Endothelial cell of hepatic sinusoid (primary cell): ENCODE measurements around the gene NR2F6.

Experiments
- in situ Hi-C: cut with HindIII; loops from 2 replicates; pipeline ENCODE4 v1.10.0; 2017; ENCODE audit warnings: low sequenced_read_pairs

NR2F6 gene

DNA sequence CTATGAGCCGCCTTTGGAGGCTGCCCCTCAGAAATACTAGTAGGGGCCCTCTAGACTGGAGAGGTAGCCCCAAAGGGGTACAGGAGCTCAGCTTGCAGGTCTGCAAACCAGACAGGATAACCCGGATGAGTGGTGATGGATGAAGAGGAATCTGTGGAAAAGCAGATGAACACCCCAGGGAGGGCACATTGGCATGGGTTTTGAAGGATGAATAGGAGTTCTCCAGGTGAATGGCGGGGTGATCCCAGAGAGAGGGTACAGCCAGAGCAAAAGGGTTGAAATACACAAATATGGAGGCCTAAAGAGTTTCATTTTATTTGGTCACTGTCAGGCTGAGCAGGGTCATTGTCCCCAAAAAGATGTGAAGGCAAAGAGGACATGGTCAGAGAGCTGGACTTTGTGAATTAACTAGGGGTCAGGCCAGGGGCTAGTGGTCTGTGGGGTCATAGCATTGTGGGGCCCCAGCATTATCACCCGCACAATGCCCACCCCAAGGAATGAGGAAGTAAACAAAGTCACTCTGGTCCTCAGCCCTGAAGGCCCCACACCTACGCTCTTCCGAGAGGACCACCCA lies 4.8 kb downstream of the NR2F6 start:
- in situ Hi-C loops: loop anchor here (10.0 kb wide), 2 partner anchors 64 to 76 kb away; partner anchors contain the start of genes ABHD8, DDA1 and MRPL34

DNA sequence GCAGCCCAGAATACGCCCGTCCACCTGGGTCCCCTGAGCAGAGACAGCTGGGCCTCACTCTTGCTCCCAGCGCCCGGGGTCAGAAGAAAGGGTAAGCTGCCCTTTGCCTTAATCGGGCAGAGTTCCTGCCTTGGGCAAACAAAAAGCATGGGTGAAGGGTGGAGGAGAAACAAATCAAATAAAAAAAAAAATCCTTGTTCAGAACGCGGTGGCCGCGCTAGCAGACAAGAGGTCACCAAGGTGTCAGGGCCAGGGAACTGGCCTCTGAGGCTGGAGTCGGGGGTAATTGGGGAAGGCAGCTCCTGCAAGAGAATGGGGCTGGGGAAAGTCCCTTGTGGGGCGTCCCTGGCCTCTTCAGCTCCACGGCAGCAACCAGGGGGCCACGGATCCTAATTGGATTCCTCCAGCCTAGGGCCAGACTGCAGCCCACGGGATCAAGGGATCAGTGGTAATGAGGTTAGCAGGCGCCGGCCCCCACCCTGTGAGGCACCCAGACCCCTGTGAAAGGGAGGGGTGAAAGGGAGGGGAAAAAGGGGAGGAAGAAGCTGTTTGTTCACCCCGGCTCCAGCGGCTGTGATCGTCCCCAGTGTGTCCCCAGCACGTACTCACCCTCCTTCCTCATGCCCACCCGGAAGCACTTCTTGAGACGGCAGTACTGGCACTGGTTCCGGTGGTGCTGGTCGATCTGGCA lies 5.5 kb downstream of the NR2F6 start:
- in situ Hi-C loops: loop anchor here (10.0 kb wide), 2 partner anchors 65 to 75 kb away; partner anchors contain the start of genes ABHD8, DDA1 and MRPL34

DNA sequence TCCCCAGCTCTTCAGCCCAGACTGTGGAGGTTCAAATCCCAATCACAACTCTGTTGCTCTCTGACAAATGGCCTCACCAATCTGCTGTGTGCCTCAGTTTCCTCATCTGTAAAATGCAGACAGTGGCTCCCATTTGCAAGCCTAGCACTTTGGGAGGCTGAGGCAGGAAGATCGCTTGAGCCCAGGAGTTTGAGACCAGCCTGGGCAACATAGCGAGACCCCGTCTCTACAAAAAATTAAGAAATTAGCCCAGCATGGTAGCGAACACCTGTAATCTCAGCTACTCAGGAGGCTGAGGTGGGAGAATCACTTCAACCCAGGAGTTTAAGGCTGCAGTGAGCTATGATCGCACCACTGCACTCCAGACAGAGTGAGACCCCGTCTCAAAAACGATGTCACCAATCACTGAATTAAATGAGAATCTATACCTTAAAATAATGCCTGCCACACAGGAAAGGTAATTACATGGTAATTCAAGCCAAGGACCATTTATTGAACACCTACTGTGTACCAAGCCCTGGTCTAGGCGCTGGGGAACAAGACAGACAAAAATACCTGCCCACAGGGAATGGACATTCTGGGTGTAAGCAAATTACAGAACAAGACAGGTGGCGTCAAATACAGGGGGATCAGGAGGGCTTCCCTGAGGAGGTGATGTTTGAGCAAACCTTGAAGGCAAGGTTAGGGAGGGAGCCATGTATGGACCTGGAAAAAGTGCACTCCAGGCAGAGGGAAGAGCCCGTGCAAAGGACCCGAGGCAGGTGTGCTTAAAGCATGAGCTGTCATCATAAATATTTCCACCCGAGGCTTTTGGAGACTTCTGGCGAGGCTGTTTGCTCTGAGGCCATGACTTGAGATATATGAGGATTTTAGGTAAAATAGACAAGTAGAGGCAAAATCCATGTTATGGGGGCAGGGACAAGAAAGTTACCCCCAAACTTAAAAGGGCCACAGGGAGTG lies 7.7 kb downstream of the NR2F6 start:
- in situ Hi-C loops: no loop called here

DNA sequence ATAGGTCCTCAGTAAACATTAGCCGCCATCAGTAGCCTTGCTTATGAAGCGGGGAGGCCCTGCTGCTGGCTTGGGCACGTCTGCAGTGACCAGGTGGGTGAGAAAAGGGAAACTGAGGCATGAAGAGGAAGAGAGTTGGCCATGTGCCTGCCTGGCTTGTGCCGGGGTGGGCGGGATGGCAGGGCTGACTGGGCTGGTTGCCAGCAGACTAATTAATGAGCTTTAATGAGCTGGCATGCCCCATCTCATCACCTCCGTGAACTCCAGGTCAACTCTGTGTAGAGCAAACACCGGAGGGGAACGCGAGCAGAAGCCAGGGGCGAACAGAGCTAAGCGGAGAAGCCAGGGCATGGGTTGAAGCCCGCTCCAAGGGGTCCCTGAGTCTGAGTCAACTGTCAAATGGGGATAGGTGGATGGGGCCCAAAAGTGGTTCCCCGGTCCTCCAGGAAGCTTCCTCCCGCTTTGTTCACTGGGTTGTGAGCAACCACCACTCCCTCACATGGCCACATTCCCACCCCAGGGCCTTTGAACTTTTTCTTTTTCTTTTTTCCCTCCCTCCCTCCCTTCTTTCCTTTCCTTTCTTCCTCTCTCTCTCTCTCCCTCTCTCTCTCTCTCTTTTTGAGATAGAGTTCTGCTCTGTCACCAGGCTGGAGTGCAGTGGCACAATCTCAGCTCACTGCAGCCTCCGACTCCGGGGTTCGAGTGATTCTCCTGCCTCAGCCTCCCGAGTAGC lies 8.7 kb downstream of the NR2F6 start:
- in situ Hi-C loops: no loop called here

DNA sequence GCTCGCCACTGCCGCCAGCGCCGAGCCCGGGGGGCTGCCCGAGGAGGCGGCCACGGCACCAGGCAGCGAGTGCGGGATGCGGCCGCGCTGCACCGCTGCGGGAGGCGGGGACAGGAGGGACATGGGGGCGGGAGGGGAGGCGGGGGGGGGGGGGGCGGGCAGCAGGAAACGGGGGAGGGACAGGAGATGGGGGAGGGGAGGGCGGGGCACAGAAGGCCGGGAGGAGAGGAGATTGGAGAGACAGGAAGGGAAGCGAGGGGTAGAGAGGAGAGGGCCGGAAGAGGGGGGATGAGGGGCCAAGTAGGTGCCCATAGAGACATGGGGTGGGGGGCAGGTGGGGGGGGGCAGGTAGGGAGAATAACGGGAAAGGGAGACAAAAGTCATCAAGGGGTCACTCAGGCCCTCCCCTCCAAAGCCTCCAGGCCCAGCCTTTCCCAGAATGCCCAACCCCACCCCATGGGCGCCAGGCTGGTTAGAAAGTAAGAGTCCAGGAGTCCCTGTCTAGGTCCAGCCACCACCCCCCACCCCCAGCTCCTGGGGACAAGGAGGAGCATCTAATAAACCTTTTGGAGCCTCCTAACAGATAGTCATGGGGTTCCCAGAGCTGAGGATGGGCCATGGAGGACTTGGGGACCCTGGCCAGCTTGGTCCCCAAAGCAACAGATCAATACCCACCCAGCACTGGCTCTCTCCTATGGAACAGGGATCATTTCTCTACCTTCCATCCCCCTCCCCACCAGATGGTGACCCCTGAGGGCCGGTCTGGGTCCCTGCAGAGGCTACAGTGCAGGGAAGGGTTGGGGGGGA lies 9.5 kb downstream of the NR2F6 start:
- in situ Hi-C loops: no loop called here

DNA sequence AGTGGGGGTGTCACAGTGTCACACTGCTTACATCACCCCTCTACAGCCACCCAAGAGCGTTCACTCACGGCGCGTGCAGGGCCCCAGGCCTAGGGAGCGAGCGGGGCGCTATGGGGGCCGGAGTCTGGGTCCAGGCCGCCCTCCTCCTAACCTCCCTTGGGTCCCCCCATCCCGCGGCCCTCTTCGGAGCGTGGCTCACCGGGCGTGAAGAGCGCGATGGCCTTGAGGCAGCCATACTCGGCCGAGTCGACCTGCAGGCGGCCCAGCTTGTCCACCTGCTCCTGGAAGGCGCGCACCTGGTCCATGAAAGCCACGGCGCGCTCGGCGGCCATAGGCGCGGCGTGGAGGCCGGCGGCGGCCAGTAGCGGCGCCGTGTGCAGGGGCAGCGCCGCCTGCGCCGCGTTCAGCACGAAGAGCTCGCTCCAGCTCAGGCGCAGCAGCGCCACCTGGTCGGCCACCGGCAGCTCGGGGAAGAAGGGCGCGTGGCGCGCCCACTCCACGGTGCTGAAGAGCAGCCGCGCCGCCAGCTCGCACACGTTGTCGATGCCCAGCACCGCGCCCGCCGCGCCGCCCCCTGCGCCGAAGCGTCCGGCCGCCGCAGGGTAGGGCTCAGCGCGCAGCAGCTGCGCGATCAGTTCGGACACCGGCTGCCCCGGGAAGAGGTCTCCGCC lies 10.3 kb downstream of the NR2F6 start:
- in situ Hi-C loops: no loop called here

DNA sequence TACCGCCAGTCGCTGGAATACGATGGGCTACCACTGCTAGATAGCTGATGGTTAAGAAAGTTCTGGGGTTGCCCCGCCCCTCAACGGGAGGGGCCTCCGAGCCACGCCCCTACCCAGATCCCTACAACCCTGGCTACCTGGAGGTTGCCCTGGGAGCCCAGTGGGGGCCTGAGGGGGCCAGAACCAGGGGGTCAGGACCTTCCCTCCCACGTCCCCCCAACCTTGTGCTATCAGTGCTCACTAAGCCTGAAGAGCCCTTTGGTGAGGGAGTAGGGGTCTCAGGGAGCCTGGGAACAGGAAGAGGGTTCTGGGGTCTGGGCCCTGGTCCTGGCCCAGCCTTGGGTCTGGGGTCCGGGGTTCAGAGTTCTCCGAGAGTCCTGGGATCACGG lies 10.8 kb downstream of the NR2F6 start:
- in situ Hi-C loops: no loop called here

DNA sequence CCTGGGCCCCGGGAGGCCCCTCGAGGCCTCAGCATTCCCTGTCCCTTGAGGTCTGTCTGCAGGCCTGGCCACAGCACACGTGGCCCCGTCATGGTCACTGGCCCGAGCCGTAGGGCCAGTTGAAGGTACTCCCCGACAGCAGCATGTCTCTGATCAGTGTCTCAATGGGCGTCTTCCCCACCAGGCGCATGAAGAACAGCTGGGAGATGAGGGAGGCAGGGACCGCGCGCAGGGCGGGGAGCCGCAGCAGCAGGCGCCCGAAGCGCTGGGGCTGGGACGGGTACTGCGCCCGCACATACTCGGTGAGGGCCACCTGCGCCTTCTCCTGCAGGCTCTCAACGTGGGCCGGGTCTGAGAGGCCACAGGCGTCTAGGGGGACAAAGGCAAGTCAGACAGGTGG lies 13.5 kb downstream of the NR2F6 start:
- in situ Hi-C loops: no loop called here

DNA sequence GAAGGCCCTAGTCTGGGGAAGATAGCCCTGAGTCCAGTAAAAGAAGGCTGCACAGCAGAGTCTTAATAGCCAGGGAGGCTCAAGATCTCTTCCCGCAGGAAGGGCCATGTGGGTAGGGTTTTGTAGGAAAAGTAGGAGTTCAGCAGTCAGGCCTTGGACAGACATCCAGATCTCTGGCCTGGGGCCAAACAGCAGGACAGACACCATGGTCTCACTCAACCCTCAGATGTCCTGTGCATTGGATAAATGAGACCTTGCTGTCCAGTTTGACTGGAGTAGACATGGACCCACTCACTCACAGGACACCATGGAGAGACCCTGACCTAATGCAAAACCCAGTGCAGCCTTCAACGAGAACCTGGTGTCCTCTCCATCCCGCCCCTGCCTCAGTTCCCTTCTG lies 15.8 kb downstream of the NR2F6 start:
- in situ Hi-C loops: no loop called here

DNA sequence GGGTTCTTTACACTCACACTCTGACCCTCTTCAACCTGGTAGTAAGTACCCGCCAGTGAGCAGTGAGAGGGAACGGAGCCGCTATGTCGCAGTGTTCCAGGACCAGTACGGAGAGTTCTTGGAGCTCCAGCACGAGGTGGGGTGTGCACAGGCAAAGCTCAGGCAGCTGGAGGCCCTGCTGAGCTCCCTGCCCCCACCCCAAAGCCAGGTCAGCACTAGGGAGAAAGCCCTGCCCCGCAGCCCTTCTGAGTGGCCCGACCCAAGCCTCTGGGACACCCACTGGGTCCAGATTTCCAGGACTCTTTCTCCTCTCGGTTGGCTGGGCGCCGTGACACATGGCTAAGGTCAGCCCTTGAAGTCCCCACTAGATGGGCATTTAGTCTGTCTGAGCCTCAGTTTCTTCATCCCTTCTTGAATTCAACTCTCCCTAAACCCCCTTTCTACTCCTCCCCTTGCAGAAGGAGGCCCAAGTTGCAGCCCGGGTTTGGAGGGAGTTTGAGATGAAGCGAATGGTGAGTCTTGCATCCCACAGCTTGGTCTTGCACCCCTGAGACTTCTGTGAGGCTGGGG lies 17.8 kb downstream of the NR2F6 start:
- in situ Hi-C loops: no loop called here

DNA sequence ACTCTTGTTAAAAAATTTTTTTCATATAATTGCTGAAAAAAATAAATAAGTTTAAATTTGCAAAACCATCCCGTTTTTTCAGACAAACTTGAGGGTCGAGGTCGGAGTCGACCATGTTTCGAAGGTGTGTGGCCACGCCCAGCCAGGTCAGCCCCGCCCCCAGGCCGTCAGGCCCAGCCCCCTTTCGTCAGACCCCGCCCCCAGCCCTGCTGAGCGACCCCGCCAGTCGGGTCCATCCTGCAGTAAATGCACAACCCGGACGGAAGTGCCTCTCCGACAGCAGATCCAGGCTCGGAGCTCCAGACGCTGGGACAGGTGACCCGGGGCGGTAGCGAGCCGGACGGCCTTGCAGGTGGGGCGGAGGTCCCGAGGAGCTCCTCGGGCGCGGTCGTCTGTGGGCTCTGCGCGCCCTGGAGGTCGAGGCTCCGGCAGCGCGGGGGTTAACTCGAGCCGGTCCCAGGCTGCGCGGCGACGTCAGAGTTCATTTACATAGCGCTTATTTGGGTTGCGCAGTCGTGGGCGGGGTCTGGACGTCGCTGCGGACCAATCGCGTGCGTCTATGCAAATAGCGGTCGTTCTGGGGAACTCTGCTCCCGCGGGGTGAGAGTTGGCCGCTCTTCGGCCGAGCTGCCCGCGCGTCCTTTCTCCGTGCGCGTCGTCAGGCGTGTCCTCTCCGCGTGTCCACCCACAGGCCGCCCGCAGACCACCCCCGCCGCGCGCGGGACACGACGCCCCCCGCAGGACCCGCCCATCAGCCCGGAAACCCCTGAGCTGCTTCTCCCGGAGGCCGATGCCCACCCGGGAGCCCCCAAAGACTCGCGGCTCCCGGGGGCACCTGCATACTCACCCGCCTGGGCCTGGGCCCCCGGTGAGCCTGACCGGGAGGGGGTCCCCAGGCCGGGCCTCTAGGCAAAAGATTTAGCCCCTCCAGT lies 19.5 kb downstream of the NR2F6 start, which contains the start of gene OCEL1:
Gene OCEL1 (plus strand): TSS at position 225 of the 932 bp plus-strand sequence. CDS start 22 bp downstream, at position 247.
- in situ Hi-C loops: no loop called here

DNA sequence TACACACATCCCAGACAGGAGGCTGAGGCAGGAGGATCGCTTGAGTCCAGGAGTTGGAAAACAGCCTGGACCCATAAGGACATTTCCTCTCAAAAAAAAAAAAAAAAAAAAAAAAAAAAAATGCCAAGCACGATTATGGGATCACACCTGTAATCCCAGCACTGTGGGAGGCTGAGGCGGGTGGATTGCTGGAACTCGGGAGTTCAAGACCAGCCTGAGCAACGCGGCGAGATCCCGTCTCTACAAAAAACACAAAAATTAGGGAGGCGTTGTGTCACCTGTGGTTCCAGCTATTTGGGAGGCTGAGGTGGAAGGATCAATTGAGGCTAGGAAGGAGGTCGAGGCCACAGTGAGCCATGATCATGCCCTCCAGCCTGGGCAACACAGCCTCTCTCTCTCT lies 20.7 kb downstream of the NR2F6 start:
- in situ Hi-C loops: no loop called here

DNA sequence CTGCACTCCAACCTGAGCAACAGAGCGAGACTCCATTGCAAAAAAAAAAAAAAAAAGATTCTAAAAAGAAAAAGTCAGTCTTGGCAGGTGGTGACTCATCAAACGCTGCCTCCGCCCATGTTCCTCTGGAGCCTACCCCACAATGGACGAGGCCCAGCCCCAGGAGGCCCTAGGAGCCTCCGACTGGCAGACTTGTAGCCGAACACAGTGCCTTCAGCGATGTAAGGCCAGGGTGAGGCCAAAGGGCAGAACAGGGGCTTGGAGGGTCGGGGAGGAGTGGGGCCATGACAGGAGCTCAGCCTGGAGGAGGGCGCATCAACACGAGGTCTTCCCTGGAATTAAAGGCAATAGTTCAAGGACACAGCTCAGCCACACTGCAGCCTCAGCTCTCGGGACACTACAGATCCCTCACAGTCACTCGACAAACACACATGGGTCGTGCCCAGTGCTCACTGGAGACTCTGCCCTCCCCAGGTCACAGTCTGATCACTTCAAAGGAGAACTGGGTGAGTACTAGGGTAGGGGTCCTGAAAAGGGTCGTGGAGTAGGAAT lies 25.4 kb downstream of the NR2F6 start:
- in situ Hi-C loops: no loop called here

DNA sequence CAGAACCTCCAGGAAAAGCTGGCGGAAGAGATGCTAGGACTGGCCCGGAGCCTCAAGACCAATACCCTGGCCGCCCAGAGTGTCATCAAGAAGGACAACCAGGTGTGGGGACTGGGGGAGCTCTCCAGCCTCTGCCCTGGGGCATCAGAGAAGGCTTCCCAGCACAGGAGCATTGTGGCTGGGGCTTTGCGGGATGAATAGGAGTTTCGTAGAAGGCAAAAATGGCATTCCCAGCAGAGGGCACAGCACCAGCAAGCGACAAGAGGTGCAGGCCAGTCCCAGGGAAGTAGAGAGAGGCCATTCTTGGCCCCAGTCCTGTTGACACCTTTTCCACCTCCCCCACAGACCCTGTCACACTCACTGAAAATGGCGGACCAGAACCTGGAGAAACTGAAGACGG lies 26.4 kb downstream of the NR2F6 start:
- in situ Hi-C loops: no loop called here

DNA sequence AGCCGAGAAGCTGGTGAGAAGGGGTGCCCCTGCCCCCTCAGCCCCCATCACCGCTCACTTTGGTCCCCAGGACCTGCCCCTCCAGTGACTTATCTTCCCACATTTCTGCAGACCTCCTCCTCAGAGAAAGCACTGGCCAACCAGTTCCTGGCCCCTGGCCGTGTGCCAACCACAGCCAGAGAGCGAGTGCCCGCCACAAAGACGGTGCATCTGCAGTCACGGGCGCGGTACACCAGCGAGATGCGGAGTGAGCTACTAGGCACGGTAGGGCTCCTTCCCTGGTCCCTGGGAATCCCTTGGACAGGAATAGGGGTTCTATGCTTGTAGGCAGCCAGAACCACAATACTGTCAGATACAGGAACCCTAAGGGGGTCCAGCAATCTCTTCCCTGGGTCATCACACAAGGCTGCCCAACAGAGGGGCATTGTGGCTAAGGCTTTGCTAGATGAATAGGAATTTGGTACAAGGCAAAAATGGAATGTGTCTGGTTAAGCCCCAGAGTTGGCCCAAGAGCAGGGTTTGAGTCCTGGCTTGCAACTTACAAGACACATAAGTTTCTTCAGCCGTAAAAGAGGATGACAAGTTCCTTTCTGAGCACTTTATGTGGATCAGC lies 29.6 kb downstream of the NR2F6 start:
- in situ Hi-C loops: no loop called here

DNA sequence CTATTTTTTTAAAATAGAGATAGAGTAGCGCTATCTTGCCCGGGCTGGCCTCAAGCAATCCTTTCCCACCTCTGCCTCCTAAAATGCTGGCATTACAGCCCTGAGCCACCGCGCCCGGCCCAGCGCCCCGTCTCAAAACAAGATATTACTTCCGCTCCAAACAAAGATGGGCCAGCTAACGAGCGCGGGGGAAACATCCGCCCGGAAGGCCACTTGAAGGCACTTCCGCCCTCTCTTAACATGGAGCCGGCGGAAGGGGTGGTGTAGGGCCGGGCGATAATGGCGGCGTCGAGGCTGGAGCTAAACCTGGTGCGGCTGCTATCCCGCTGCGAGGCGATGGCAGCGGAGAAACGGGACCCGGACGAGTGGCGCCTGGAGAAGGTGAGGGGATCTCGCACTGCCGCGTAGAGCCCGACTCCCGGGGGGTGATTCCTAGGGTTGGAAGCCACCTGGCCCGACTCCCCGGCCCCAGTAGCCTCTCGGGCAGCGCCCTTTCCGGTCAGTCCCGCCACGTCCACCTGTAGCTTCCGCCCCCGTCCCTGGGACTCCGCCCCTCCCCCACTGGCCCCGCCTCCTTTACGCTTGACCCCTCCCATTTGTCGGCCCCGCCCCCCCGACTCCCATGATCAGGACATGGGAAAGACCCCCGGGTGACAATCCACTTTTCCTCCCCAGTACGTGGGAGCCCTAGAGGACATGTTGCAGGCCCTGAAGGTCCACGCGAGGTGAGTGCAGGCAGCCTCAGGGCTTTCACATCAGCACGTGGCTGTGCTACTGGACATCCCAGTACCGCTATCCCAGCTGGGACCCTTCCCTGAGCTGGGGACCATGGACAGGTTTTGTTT lies 30.4 kb downstream of the NR2F6 start, which contains the start of gene USE1:
Gene USE1 (plus strand): TSS at position 231 of the 845 bp plus-strand sequence. CDS start 49 bp downstream, at position 280.
- in situ Hi-C loops: no loop called here
